SHP77 (cell line): ENCODE data around the gene TMEM63C.

Experiments used
- DNase-seq, 2 experiments: peaks; one replicate each; lab custom pipeline; 2025; lab: John Stamatoyannopoulos, UW

Gene TMEM63C

DNA sequence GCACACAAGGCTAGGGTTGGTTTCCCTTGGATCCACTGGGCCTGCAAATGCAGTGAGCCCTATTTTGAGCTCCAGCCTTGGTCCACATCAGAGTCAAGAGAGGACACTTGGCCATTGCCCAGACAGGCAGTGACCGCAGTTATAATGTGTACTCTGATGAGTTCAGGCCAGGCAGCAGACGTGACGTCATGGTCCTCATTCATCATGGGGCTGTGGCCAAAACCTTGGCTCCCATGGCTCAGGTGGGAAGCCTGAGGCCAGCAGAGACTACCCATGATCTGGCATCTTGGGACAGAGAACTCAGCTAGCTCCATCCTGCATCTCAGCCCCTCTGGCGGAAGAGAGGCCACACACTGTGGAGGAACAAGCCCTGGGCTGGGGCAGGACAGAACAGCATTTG, 16.4 kb downstream of the TMEM63C start:
- DNase-seq, result no peak

DNA sequence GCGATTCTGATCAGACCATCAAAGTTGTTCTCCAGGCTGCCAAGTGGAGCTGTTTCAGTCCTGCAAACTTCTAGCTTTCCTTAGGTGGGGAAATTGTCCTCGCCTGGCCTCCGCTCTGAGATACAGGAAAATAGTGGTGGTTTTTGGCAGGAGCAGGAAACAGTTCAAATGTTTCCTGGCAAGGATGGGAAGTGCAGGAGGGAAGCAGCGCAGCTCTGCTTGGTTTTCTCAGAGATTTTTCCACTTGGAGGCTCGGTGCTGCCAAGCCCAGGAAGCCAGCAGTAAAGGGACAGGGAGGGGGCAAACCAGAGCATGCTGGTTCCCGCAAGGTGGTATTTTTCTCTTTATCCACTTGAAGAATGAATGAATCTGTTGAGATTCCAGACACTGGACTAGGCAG, 17.0 kb downstream of the TMEM63C start:
- DNase-seq, result no peak

DNA sequence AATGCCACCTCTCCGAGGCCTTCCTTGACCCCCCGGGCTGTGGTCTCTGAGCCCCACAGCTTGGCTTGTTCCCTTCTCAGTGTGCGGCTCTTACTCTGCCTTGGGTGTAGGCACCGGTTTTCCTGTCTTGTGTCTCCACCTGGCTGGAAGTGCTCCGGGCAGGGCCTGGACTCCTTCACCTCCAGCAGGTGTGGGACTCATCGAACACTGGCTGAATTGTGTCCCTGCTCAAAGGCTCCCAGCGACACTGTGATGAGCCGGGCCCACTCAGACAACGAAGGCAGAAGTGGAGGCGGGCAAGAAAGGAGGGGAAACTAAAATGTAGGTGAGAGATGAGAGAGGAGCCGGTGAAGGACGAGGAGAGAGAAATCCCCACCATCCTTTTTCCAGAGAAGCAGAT, 18.0 kb downstream of the TMEM63C start:
- no peak for DNase-seq

DNA sequence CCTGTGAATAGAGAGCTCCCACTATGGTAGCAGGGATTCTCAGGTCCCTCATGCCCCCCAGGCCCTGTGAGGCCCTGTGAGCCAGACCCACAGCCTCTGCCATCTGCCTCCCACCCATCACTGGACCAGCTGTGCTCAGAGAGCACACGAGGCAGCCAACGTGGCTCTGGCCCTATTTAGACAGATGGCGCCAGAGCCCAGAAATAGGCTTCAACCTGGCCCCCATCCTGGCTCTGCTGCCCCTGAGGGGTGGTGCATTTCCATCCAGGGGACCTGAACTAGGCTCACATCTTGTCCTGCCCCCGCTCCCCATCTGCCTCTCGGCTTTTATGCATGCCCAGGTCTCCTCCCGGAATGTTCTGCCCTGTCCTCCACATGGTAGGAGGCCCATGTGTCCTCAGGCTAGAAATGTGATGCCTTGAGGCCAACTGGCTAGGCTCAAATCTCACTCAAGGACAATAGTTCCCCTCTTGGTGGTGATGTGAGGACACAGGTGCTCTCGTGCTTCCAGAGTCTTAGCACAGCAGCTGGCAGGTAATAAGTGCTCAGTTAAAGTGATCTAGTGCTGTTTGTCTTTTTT, 18.9 kb downstream of the TMEM63C start:
- DNase-seq, result no peak

DNA sequence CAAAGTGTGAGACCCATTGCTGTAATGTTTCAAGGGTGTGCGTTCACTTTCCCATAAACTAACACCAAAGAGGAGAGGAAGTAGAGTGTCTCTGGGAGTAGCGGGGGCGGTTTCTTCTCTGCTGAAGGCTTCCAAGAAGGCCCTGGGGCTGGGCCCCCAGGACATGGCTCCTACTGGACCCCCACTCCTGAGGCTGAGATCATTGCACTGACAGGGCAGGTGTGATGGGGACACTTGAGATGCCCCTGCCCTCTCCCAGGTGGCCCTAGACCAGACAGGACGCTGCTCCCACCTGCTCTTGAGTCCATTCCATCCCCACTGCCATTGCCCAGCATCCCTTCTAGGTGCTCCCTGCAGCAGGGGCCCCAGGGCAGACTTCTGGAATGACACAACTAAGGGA, 20.1 kb downstream of the TMEM63C start:
- DNase-seq, result no peak

DNA sequence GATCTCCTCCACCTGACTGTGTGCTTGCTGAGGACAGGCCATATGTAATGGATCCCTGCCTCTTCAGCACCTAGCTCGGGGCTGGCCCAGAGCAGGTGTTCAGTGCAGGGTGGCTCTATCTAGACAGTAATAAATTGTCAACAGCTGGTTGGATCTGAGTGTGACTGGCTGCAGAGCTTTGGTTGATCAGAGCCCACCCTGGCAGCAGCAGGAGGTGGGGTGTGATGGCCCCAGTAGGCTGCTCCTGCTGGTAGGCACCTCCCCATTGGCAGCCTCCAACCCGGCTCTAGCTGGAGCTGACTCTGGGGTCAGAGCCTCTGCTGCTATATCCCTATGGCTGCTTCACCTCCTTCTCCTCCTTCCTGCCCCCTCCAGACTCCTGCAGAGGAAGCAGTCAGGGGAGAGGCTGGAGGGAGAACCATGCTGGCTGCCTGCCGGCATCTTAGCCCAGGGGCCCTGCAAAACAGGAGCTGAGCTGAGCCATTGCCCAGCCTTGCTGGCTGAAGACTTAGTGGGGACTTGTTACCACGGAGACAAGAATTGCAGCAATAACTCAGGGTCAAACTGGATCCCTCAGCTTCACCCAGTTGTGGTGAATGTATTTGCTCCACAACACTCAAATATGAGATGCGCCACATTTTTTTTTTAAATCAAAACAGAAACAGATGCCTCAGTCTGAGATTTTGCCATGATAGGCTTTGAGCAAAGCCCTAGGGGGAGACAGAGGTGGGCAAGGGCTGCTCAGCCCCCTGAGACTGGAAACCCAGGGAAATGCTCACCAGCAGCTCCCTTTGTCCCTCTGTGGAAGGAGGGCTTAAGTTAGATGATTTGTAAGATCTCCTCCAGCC, 22.2 kb downstream of the TMEM63C start:
- peak; percentile 39 for DNase-seq

DNA sequence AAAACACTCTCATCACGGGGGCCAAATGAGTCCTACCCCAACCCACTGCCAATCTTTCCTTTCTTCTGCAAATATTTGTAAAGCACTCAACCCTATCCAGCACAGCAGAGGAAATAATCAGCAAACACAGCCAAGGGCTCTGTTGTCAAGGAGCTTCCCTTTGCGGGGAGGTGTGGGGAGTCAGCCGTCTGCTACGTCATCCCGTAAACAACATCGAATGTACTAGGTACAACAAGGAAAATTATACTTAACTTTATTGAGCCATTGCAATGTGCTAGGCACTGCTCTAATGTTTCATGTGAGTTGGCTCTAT, 22.8 kb downstream of the TMEM63C start:
- DNase-seq, result peak; percentile 91 to 93

DNA sequence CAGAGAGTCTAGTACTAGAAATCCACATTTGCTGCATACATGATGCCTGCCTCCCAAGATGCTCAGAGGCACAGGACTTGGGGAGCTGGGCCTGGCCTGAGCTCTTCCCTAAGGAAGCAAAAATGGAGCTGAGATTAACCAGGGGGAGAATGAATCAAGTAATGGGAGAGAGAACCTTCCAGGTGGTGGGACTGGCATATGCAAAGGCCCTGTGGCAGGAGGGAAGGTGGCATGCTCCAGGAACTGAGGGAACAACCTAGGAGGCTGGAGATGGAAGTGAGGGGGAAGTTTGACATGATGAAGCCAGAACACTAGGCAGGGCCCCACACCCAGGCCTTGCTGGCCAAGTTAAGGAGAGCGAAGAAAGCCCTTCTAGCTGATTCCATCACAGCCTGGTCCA, 23.3 kb downstream of the TMEM63C start:
- DNase-seq, result no peak

DNA sequence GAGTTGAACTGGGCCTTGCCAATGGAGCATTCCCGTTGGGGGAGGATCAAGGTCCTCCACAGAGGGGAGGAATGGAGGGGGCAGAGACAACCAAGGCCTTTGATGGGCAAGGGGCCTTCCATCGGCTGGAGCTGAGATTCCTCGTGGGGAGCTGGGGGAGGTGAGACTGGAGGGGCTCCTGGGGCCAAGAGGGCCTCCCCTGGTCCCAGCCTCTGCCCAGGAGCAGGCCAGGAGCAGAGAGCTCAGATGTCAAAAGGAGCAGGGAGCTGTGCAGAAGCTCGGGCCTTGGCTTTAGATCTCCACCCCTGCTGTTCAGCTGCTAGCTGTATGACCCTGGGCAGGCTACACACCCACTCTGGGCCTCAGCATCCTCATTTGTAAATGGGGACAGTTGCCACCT, 24.0 kb downstream of the TMEM63C start:
- no peak for DNase-seq

DNA sequence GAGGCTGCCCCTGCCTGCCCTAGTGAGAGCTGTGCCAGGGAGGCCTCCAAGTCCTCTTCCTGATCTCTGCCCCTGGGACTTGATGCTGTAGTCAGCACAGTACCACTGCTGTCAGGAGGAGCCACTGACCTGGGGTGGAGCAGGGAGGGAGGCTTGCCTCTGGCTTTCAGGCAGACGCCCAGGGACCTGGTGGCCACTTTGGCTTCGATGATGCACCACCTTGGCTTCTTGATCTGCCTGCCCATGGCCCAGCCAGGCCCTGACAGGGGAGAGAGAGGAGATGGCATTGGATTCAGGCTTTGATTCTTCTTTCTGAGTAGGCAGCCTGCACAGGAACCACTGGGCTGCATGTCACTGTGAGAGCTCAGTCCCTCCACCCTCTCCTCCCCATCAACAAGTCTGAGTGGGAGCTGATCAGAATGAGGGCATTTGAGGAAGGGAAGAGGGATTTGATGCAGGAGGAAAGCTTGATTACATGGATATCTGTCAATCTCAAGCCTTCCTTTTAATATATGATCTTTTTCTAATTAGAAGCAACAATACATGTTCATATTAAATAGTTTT, 24.7 kb downstream of the TMEM63C start:
- DNase-seq, result no peak

DNA sequence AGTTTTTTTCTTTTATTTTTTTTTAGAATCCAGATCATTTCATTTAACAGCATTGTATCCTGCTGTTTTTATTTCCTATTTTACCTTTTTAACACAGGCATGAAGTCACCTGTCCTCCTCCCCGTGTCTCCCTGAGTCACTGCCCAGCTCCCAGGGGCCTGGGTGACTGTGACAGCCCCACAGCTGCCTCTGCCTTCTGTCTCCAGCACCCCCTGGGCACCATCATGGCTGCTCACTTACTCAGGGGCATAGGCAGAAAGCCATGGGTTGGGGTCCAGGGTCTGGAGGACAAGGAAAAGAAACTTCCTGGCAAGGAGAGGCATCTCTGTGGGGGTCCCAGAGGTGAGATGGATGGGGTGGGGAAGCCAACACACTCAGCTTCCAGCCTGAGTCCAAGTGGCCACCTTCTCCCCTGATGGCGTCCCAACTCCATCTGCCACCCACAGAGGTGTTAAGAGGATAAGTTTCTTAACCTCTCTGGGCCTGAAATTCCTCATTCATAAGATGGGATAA, 25.3 kb downstream of the TMEM63C start:
- peak; percentile 10 to 34 for DNase-seq

DNA sequence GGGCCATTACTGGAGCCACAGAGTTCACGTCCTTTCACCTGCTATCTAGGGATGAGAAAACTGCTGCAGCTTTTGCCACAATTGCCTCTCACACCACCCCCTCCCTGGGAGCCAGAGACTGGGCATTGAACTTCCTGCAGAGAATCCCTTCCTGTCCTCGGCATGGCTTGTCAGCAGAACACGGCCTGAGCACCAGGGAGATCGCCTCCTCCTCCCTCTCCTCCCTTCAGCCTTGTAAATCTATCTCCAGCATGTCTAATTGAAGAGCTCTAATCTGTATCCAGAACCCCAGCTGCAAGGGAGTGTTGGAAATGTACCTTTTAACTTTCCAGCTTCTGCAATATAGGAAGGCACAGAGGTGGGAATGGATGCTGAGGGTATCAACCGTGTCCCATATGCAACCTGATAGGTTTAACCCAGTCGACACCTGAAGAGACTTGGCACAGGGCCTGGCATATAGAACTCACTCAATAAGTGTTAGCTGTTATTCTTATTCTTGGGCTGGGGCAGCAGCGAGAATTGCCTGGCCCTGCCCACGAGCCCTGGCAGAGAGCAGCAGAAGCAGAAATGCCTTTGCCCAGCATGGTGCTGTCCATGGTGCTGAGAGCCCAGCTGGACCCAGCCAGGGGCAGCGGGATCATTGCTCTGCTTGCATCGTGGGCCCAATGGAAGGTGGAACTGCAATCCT, 26.8 kb downstream of the TMEM63C start:
- no peak for DNase-seq

DNA sequence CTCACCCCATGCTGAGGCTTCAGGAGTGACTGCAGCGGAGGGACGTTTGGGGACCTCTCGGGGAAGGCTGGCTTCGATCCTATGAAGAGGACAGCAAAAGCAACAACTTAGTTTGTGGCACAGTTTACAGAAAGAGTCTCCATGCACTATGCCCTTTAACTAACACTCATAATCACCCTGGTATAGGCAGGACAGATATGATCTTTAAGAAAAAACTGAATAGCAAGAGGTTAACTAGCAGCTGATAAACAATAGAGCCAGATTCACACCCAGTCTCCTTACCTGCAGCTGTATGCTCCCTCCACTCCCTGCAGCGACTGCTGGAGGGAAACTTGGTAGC, 27.4 kb downstream of the TMEM63C start:
- DNase-seq, result no peak

DNA sequence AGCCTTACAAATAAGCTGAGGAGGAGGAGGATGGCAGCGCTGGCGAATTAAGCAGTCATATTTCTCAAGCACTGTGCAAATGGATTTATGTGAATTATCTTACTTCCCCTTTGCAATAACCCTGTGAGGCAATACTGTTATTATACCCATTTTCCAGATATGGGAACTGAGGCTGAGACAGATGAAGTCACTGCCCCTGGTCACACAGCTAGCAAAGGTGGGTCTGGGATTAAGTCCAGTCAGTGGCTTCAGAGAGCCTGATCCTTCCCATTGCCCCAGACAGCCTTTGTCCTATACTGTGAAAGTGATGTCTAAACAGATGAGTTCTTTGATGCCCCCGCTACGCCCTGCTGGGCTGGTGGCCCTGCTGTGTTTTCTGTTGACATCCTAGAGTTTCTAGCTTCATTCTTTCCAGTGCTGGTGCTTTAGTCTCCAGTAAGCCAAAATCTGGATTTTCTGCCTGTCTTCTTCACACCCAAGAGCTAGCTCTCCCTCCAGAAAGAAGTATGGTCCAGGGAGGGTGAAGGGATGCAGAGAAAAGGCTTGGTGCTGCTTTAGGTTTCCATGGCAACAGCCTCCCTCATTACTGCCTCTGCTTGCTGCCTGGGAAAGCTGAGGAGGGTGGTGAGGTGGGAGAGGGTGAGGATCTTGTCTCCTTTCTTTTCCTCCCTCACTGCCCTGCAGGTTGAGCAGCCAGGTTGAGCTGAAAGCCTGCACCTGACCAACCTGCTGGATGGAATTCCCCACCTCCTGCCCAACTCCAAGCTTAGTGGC, 30.7 kb downstream of the TMEM63C start:
- DNase-seq, result no peak

DNA sequence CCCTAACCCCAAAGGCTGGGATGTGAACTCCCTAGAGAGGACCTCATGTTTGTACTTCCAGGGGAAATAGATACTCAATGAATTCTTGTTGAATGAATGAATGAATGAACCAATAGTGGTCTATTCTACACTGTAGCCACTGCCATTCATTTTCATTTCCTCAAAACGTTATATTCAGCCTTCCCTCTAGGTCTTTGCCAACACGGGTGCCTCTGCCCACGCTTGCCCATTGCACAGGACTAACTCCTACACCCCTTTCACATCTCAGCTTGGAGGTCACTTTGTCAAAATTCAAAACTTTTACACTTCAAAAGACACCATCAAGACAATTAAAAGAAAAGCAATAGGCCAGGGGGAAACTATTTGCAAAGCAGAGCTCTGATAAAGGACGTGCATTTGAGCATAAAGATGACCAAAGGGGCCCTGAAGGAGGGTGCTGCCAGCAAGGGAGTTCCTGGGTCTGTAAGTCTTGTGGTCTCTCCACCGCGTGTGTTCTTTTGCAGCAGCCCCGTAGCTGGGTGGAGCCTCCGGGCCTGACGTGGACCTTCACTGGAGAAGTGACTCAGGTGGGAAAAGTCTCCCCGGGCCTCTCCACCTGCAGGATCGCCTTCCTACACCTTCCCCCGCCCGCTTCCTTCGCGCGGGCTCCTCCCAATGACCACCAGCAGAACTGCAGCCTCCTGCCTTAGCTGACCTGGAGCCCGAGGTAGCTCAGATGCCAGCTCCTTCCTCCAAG, 31.5 kb downstream of the TMEM63C start:
- DNase-seq, result peak; percentile 40 to 47

DNA sequence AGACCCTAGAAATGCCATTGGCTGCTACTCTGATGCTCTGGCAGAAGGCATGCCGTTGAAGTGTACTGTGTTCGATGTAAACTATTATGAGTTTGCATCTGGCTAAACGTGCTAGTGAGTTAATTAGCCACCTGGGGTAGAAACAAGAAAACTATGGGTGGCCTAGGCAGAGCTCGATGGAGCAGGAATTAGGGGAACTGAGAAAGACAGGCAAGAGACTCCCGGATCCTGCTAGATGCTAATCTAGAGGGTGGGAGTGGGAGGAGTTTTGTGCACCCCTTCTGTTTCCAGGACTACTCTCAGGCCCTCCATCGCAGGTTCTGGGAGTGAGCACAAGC, 32.0 kb downstream of the TMEM63C start:
- DNase-seq, result no peak

DNA sequence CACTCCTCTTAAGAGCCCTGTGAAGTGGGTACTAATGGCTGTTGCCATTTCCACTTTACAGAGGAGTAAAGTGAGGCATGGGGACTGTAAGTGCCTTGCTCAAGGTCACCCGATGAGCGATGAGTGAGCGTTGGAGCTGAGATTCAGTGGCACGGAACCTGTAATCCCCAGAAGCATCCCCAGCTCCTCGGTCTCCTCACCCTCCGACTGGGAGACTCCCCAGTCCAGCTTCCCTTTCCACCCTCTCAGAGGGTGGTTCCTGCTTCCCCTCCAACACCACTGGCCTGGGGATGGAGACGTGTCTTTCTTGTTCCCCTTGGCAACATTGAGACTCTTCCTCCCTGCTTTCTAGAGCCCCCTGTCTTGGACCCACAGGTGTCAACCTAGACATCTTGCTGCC, 32.6 kb downstream of the TMEM63C start:
- no peak for DNase-seq

DNA sequence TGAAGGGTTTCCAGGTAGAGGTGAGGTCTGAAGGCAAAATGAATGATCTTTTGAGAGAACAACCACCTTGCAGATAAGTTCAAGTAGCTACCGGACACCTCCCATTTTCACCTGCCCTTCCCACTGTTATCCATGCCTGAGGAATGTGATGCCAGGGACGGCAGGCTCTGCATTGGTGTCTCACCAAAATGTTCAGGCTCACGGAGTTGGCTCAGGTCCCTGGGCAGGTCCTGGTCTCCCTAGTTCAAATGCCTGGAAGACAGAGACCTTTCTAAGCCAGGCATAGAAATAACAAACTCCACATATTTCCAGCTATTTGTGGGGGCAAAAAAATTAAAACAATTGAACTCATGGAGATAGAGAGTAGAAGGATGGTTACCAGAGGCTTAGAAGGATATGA, 36.0 kb downstream of the TMEM63C start:
- no peak for DNase-seq

DNA sequence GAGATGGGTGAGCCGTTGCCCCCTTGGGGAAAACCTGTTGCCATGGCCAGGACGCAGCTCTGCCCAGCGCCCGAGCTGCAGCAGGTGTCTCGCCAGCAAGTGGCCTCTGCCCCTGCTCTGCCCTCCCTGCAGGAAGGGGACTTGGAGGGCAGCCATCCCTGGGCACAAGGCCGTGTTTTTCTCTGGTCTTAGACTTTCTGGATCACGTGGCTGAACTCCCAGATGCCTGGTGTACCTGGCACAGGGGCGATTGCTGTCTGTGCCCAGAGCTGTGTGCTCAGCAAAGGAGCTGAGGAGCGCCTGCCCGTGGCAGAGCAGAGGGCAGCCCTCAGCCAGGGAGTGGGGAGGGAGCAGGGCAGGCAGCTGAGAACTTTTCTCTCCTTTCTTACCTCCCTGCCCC, 38.0 kb downstream of the TMEM63C start:
- DNase-seq, result no peak

DNA sequence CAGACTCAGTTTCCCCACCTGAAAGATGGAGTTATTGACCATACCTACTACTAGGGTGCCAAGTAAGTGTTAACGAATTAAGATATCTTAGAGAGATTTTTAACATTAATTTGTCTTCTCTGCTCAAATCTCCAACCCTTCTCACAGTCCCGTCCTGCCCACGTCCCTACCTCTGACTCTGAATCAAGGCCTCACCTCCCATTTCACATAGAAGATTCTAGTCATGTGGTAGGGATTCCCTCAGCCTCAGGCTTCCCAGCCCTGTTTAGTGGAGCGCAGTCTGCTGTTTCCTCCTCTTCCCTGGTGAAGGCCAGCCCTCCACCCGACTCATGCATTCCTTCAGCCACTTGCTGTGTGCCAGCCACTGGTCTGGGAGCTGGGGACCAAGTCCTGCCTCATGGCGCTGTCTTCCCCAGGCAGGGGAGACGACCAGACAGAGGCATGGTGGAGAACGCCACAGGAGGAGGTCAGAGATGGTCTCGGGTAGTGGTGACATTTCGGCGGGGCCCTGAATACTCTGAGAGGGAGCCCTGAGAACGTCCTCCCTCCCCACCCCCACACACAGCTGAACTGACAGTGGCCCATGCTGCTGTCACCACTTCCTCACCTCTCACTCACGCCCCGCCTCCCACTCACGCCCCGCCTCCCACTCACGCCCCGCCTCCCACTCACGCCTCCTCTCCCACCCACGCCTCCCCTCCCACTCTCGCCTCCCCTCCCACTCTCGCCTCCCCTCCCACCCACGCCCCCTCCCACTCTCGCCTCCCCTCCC, 38.8 kb downstream of the TMEM63C start:
- no peak for DNase-seq
